Mucosa of rectum (tissue), 2 donors: ENCODE data around the gene P4HTM.
A peak's percentile ranks its signal among the peaks of the same experiment; 100 is the strongest.

Source experiments
- H3K27ac ChIP-seq, 2 donors: one replicate each; pipeline ENCODE4 v1.7.0; 2013; ENCODE audit warnings: inconsistent platforms in 2 of 2, low read depth in 2 of 2, low read length in 2 of 2
- H3K27me3 ChIP-seq, 2 donors: one replicate each; pipeline ENCODE4 v1.7.0; 2013; ENCODE audit warnings: low read length in 2 of 2; ENCODE audit not compliant: control insufficient read depth in 2 of 2, insufficient read depth in 2 of 2
- H3K36me3 ChIP-seq, 2 donors: one replicate each; pipeline ENCODE4 v1.7.0; 2013; ENCODE audit warnings: low read length in 2 of 2; ENCODE audit not compliant: control insufficient read depth in 2 of 2, insufficient read depth in 2 of 2
- H3K4me1 ChIP-seq, 2 donors: one replicate each; pipeline ENCODE4 v1.7.0; 2013; ENCODE audit warnings: low read length in 2 of 2, mild to moderate bottlenecking in 1 of 2; ENCODE audit not compliant: control insufficient read depth in 2 of 2, insufficient read depth in 2 of 2
- H3K4me3 ChIP-seq, 2 donors: one replicate each; pipeline ENCODE4 v1.7.0; 2013; ENCODE audit warnings: low read length in 2 of 2
- H3K9ac ChIP-seq, 2 donors: one replicate each; pipeline ENCODE4 v1.7.0; 2013; ENCODE audit warnings: low read length in 2 of 2, low read depth in 1 of 2, mild to moderate bottlenecking in 1 of 2
- H3K9me3 ChIP-seq, 2 donors: one replicate each; pipeline ENCODE4 v1.7.0; 2013; ENCODE audit warnings: low read length in 2 of 2; ENCODE audit not compliant: control insufficient read depth in 2 of 2
- donor health status: healthy.
- donor health status: Normal muscosa, but diverticular disease.

Gene P4HTM

GRCh38 chr3:48982686-48983085 lies 7.4 kb upstream of the P4HTM start:
- H3K4me1 ChIP-seq = no peaks in the 10 kb centered on the region
- no peak overlapping the region for H3K4me3 ChIP-seq
- H3K9me3 ChIP-seq = no peaks in the 10 kb centered on the region
- H3K36me3 ChIP-seq = peaks cover 43 to 62% of the 10 kb centered on the region in 2 donors
- no peak overlapping the region for H3K9ac ChIP-seq
- no peaks in the 10 kb centered on the region for H3K27me3 ChIP-seq
- H3K27ac ChIP-seq = no peak overlapping the region

DNA sequence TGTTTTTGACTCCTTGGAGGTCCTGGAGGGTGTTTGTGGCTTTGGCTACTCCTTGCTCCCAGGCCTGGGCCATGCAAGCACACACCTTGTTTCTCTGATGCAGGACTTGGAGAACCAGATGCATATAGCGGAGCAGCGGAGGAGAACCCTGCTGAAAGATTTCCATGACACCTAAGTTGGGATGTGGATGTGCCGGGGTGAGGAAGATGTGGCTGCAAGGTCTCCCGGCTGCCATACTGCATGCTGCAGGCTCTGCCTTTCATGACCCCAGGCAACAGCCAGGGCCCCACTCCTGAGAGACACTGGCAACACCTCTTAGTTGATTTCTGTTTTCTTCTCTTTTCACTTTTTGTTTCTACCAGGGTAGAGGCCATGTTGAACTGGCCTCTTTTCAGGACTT lies 6.9 kb upstream of the P4HTM start:
- no peaks in the 10 kb centered on the region for H3K27me3 ChIP-seq
- H3K27ac ChIP-seq = no peak overlapping the region

GRCh38 chr3:48984663-48985062 lies 5.4 kb upstream of the P4HTM start:
- H3K4me3 ChIP-seq = no peak overlapping the region
- peaks cover 31 to 51% of the 10 kb centered on the region in 2 donors for H3K36me3 ChIP-seq

More for the DNA sequence above, 6.9 kb upstream of the P4HTM start:
- no peaks in the 10 kb centered on the region for H3K9me3 ChIP-seq
- peaks cover 39 to 59% of the 10 kb centered on the region in 2 donors for H3K36me3 ChIP-seq
- no peak overlapping the region for H3K4me3 ChIP-seq
- H3K4me1 ChIP-seq = no peaks in the 10 kb centered on the region
- H3K9ac ChIP-seq = no peak overlapping the region

DNA sequence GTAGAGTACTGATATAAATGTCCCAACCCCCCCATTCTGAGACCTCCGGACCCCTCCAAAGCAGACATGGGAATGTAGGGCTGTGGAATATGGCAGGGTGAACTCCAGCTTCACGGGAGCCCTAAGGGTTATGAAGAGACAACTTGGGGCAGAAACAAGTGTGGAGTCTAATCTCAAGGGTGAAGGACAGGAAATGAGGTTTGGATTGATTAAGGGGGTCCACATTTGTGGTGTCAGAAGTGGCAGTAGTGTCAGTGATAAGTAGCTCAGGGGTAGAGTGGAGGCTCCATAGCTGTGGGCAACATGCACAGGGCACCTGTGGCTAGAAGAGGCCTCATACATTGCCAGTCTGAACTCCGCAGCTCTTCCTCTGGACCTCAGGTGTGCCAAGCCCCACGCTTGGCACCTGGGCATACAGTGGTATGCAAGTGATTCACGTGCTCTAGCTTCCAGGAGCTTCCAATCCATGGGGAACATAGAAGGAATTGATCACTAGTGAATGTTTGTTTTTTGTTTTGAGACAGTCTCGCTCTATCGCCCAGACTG lies 4.1 kb upstream of the P4HTM start:
- H3K27me3 ChIP-seq = no peaks in the 10 kb centered on the region
- no peaks in the 10 kb centered on the region for H3K9me3 ChIP-seq
- no peak overlapping the region for H3K27ac ChIP-seq
- H3K9ac ChIP-seq = no peak overlapping the region
- no peak overlapping the region for H3K4me3 ChIP-seq
- H3K4me1 ChIP-seq = peaks cover 10% of the 10 kb centered on the region in 2 donors
- H3K36me3 ChIP-seq = peaks cover 21 to 41% of the 10 kb centered on the region in 2 donors

More at GRCh38 chr3:48984663-48985062, 5.4 kb upstream of the P4HTM start:
- no peak overlapping the region for H3K9ac ChIP-seq
- no peaks in the 10 kb centered on the region for H3K9me3 ChIP-seq
- H3K27ac ChIP-seq = no peak overlapping the region
- peaks cover 8% of the 10 kb centered on the region in 2 donors for H3K4me1 ChIP-seq
- H3K27me3 ChIP-seq = no peaks in the 10 kb centered on the region

DNA sequence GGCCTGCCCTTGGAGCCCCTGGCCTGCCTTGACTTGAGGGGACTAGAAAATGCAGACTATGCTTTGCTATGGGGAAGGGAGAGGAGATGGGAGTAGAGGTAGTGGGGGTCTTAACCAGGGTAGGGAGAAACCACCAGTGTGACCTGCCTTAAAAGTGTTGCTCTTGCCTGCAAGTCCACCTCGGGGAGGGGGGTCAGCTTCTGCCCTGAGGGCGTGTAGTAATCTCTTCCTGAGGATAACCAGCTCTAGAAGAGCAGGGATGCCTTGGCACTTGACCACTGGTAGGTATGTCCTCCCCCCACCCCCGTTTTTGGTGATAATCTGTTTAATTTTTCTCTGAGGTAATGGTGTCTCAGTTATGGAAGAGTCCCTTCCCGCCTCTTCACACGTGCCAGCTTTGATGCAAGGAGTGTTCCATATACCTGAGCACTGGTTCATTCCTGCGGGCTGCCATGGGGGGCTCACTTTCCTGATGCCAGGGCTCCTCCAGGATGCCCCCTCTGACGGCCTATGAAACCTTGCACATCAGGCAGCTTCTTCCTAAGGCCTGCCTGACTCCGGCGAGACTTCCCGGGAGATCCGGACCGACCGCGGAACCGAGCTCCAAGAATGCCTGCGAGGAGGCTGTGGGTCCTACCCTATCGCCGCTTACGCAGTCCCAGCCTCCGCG lies 780 bp upstream of the P4HTM start:
- Histone ChIP-seq H3K4me1 (peaks cover 18 to 20% of the 10 kb centered on the region in 2 donors), H3K4me3 (peak overlapping the region; percentile 72 to 87), H3K9ac (peak overlapping the region; percentile 77 to 80), H3K27me3 (no peaks in the 10 kb centered on the region), H3K36me3 (peaks cover 4 to 14% of the 10 kb centered on the region in 2 donors), H3K27ac (peak overlapping the region; percentile 76 to 88), H3K9me3 (no peaks in the 10 kb centered on the region)

GRCh38 chr3:48990636-48991469 lies 812 bp downstream of the P4HTM start:
- peak overlapping the region; percentile 61 to 88 for H3K27ac ChIP-seq
- H3K4me1 ChIP-seq = peaks cover 18 to 20% of the 10 kb centered on the region in 2 donors

DNA sequence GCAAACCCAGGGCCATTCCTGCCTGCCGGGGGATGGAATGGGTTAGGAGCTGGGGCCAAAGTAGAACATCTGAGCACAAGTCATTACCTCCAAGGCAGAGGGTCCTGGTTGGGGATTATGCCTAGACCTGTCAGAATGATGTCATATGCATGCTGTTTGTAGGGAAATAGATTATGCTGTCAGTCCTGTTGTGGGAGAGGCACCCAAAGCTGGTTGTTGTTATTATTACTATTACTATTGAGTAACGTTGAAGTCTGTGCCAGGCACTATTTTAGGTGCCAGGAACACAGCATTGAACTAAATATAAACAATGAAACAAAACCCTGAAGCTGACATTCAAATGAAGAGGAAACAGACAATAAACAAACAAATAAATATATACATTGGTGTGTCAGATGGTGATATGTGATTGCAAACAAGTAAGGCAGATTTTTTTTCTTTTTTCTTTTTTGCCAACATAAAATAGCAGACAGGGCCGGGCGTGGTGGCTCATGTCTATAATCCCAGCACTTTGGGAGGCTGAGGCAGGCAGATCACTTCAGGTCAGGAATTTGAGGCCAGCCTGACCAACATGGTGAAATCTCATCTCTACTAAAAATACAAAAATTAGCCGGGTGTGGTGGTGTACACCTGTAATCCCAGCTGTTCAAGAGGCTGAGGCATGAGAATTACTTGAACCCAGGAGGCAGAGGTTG lies 2.0 kb downstream of the P4HTM start:
- Histone ChIP-seq H3K9me3 (no peaks in the 10 kb centered on the region), H3K27ac (no peak overlapping the region), H3K36me3 (peaks cover 5 to 11% of the 10 kb centered on the region in 2 donors), H3K27me3 (no peaks in the 10 kb centered on the region), H3K9ac (no peak overlapping the region), H3K4me1 (peaks cover 18 to 20% of the 10 kb centered on the region in 2 donors), H3K4me3 (peak overlapping the region in 1 of 2 donors; percentile 87)

More at GRCh38 chr3:48990636-48991469, 812 bp downstream of the P4HTM start:
- H3K27me3 ChIP-seq = no peaks in the 10 kb centered on the region
- peaks cover 0 to 5% of the 10 kb centered on the region in 2 donors for H3K36me3 ChIP-seq
- H3K4me3 ChIP-seq = peak overlapping the region; percentile 72 to 87
- no peaks in the 10 kb centered on the region for H3K9me3 ChIP-seq
- H3K9ac ChIP-seq = peak overlapping the region; percentile 72 to 77

DNA sequence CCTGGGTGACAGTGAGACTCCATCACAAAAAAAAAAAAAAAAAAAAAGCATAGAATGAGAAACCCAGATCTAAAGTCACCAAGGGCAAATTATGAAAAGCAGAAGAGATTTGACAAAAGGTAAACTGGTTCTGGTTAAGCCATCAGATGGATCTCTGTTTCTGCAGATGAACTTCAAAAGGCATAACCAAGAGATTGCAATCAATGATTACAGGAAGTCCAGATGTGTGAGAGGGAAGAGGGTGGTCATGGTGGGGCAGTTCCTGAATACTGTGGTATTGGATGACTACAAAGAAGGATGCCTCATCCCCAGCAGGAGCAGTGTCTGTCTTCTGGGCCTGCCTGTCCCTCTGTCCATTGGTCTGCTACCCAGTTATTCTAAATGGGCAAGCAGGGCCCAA lies 3.8 kb downstream of the P4HTM start:
- no peak overlapping the region for H3K9ac ChIP-seq
- H3K27me3 ChIP-seq = no peaks in the 10 kb centered on the region
- H3K27ac ChIP-seq = no peak overlapping the region
- H3K9me3 ChIP-seq = no peaks in the 10 kb centered on the region
- H3K36me3 ChIP-seq = peaks cover 8 to 13% of the 10 kb centered on the region in 2 donors
- peaks cover 18 to 20% of the 10 kb centered on the region in 2 donors for H3K4me1 ChIP-seq
- H3K4me3 ChIP-seq = no peak overlapping the region

GRCh38 chr3:48996640-48997039 lies 6.6 kb downstream of the P4HTM start:
- Histone ChIP-seq H3K36me3 (peaks cover 8 to 15% of the 10 kb centered on the region in 2 donors), H3K27me3 (no peaks in the 10 kb centered on the region), H3K4me1 (peaks cover under 1 to 4% of the 10 kb centered on the region in 2 donors), H3K9ac (no peak overlapping the region), H3K4me3 (no peak overlapping the region), H3K9me3 (no peaks in the 10 kb centered on the region), H3K27ac (no peak overlapping the region)
